H9 (cell line): ENCODE data around the gene UBE2L6. TPM values are rescaled to one million over a fixed set of nuclear protein-coding genes. Genes with fewer than 3 reads are reported as not detected.

Experiments used
- DNase-seq: peaks from one replicate; pipeline ENCODE4 v3.0.0-alpha.2; 2017
- H2AFZ ChIP-seq: one replicate; pipeline ENCODE4 v1.6.1; 2013; ENCODE audit warnings: mild to moderate bottlenecking, low read length, control low read depth, moderate library complexity
- H2AK5ac ChIP-seq: 2 replicates; pipeline ENCODE4 v1.6.1; 2013; ENCODE audit warnings: low read length, control low read depth, mixed read lengths; ENCODE audit not compliant: insufficient read length
- H2BK120ac ChIP-seq: one replicate; pipeline ENCODE4 v1.6.1; 2013; ENCODE audit warnings: low read depth, mild to moderate bottlenecking, low read length, control low read depth, inconsistent platforms; ENCODE audit not compliant: poor library complexity, severe bottlenecking
- H2BK12ac ChIP-seq: 2 replicates; pipeline ENCODE4 v1.6.1; 2013; ENCODE audit warnings: low read length, control low read depth, mixed read lengths, low read depth; ENCODE audit not compliant: insufficient read length
- H2BK15ac ChIP-seq: 2 replicates; pipeline ENCODE4 v1.6.1; 2013; ENCODE audit warnings: low read depth, low read length, control low read depth
- H2BK20ac ChIP-seq: one replicate; pipeline ENCODE4 v1.6.1; 2013; ENCODE audit warnings: low read depth, mild to moderate bottlenecking, low read length, control low read depth, inconsistent platforms; ENCODE audit not compliant: poor library complexity, severe bottlenecking
- H2BK5ac ChIP-seq: 2 replicates; pipeline ENCODE4 v1.6.1; 2013; ENCODE audit warnings: low read length, control low read depth, mixed read lengths; ENCODE audit not compliant: insufficient read length
- H3K14ac ChIP-seq: 2 replicates; pipeline ENCODE4 v1.6.1; 2013; ENCODE audit warnings: low read length, control low read depth; ENCODE audit not compliant: insufficient read depth
- H3K18ac ChIP-seq: 2 replicates; pipeline ENCODE4 v1.6.1; 2013; ENCODE audit warnings: low read depth, mild to moderate bottlenecking, mixed read lengths, low read length, control low read depth; ENCODE audit not compliant: insufficient read length
- H3K23ac ChIP-seq: 2 replicates; pipeline ENCODE4 v1.6.1; 2013; ENCODE audit warnings: low read length, control low read depth, mixed read lengths, low read depth; ENCODE audit not compliant: insufficient read length
- H3K23me2 ChIP-seq: 2 replicates; pipeline ENCODE4 v1.6.1; 2013; ENCODE audit warnings: low read depth, mild to moderate bottlenecking, mixed read lengths, low read length, control low read depth; ENCODE audit not compliant: insufficient read length, poor library complexity, severe bottlenecking
- H3K27ac ChIP-seq: 2 replicates; pipeline ENCODE4 v1.5.1; 2013; ENCODE audit warnings: low read length, control low read depth, mixed read lengths, low read depth; ENCODE audit not compliant: insufficient read length
- H3K27me3 ChIP-seq: 2 replicates; pipeline ENCODE4 v1.6.1; 2013; ENCODE audit warnings: low read length, control low read depth, inconsistent platforms; ENCODE audit not compliant: insufficient read depth
- H3K4ac ChIP-seq: 2 replicates; pipeline ENCODE4 v1.6.1; 2013; ENCODE audit warnings: low read depth, mild to moderate bottlenecking, control low read depth, inconsistent platforms, low read length, moderate library complexity
- H3K4me1 ChIP-seq: 2 replicates; pipeline ENCODE4 v1.6.1; 2013; ENCODE audit warnings: low read length, control low read depth, inconsistent platforms; ENCODE audit not compliant: insufficient read depth
- H3K4me2 ChIP-seq: 2 replicates; pipeline ENCODE4 v1.6.1; 2013; ENCODE audit warnings: low read length, control low read depth, mixed read lengths; ENCODE audit not compliant: insufficient read length, insufficient read depth
- H3K56ac ChIP-seq: 2 replicates; pipeline ENCODE4 v1.6.1; 2013; ENCODE audit warnings: low read depth, mild to moderate bottlenecking, mixed read lengths, low read length, control low read depth; ENCODE audit not compliant: insufficient read length
- H3K79me1 ChIP-seq: 2 replicates; pipeline ENCODE4 v1.6.1; 2013; ENCODE audit warnings: low read depth, mild to moderate bottlenecking, moderate library complexity, low read length, control low read depth, inconsistent platforms; ENCODE audit not compliant: insufficient read depth, poor library complexity, severe bottlenecking
- H3K79me2 ChIP-seq: 2 replicates; pipeline ENCODE4 v1.6.1; 2013; ENCODE audit warnings: low read length, control low read depth, inconsistent platforms; ENCODE audit not compliant: insufficient read depth
- H3K9ac ChIP-seq: 2 replicates; pipeline ENCODE4 v1.6.1; 2013; ENCODE audit warnings: low read length, control low read depth, mixed read lengths; ENCODE audit not compliant: insufficient read length; ENCODE audit errors: extremely low read depth
- H3K9me3 ChIP-seq: one replicate; pipeline ENCODE4 v1.6.1; 2013; ENCODE audit warnings: low read depth, low read length, inconsistent platforms; ENCODE audit not compliant: control insufficient read depth
- H3T11ph ChIP-seq: one replicate; pipeline ENCODE4 v1.6.1; 2013; ENCODE audit warnings: mild to moderate bottlenecking, low read length, control low read depth, inconsistent platforms
- H4K20me1 ChIP-seq: one replicate; pipeline ENCODE4 v1.6.1; 2013; ENCODE audit not compliant: control insufficient read depth, insufficient read length, insufficient read depth
- H4K5ac ChIP-seq: 2 replicates; pipeline ENCODE4 v1.6.1; 2013; ENCODE audit warnings: low read depth, mild to moderate bottlenecking, mixed read lengths, low read length, control low read depth; ENCODE audit not compliant: insufficient read length
- H4K8ac ChIP-seq: replicated peaks from 2 replicates; pipeline ENCODE4 v1.6.1; 2013; ENCODE audit warnings: low read length, control low read depth, mixed read lengths, low read depth; ENCODE audit not compliant: insufficient read length
- H4K91ac ChIP-seq: 2 replicates; pipeline ENCODE4 v1.6.1; 2013; ENCODE audit warnings: low read depth, mild to moderate bottlenecking, moderate library complexity, mixed read lengths, low read length, control low read depth; ENCODE audit not compliant: insufficient read length
- H3K27ac Mint-ChIP-seq, 3 experiments: 2 replicates in 2 of 3; 3 replicates in 1 of 3; pipeline ENCODE4 v1.8.0; 2020 to 2021; ENCODE audit warnings: mixed read lengths in 3 of 3, mild to moderate bottlenecking in 1 of 3, moderate library complexity in 1 of 3
- H3K27me3 Mint-ChIP-seq: 2 replicates; pipeline ENCODE4 v1.8.0; 2021; ENCODE audit warnings: low read depth, mild to moderate bottlenecking, moderate library complexity, mixed read lengths
- H3K36me3 Mint-ChIP-seq, 3 experiments: 2 replicates in 2 of 3; 3 replicates in 1 of 3; pipeline ENCODE4 v1.8.0; 2020 to 2021; ENCODE audit warnings: low read depth in 3 of 3, mixed read lengths in 3 of 3; ENCODE audit not compliant: insufficient read depth in 1 of 3
- H3K4me1 Mint-ChIP-seq, 2 experiments: 2 replicates each; pipeline ENCODE4 v1.8.0; 2020; ENCODE audit warnings: mixed read lengths in 2 of 2
- H3K4me3 Mint-ChIP-seq, 2 experiments: 2 replicates in 1 of 2; 3 replicates in 1 of 2; pipeline ENCODE4 v1.8.0; 2020 to 2021; ENCODE audit warnings: mild to moderate bottlenecking in 2 of 2, mixed read lengths in 2 of 2, moderate library complexity in 1 of 2
- H3K9me3 Mint-ChIP-seq, 2 experiments: 2 replicates in 1 of 2; 3 replicates in 1 of 2; pipeline ENCODE4 v1.8.0; 2020; ENCODE audit warnings: mild to moderate bottlenecking in 2 of 2, mixed read lengths in 2 of 2, moderate library complexity in 1 of 2
- CTCF ChIP-seq: fragments of 200-600 bp; sonication (generic); conservative IDR thresholded peaks from 3 replicates; pipeline ENCODE4 v1.8.0; 2021; ENCODE audit warnings: antibody characterized with exemption, mild to moderate bottlenecking
- WGBS: extraction: QIAGEN DNeasy Blood & Tissue Kit; methylation state at CpG from one replicate; pipeline ENCODE4 v1.1.7; 2013; ENCODE audit warnings: missing lambda C conversion rate, low lambda C conversion rate, mixed read lengths; ENCODE audit not compliant: insufficient read length; ENCODE audit errors: extremely low coverage; 5-methylcytosine and 5-hydroxymethylcytosine counted together
- total RNA-seq: library from RNA; stranded (reverse); gene quantifications from 2 replicates; pipeline ENCODE4 v1.2.1, GENCODE V29; 2021

Gene UBE2L6
- total RNA-seq, 1 experiment from 2014 or later = 38.9 TPM

DNA sequence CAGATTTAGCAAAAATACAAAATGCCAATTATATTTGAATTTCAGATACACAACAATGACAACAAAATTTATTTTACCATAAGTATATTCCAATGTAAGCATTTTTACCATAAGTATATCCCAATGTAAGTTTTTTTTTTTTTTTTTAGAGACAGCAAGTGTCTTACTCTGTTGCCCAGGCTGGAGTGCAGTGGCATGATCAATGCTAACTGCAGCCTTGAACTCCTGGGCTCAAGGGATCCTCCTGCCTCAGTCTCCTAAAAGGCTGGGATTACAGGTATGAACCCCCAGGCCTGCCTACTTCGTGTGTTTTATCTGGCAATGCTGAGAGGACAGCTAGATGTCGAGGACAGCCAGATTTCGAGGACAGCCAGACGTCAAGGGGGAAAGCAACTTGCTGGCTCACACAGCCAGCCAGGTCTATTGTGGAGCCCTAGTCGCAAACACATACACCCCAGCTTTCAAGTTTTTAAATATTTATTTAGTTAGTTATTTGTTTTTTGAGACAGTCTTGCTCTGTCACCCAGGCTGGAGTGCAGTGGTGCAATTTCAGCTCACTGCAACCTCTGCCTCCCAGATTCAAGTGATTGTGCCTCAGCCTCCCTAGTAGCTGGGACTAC is 28.9 kb upstream of the UBE2L6 start:
- no peak overlapping the region for H3K18ac ChIP-seq
- no peaks in the 10 kb centered on the region for H3K27me3 ChIP-seq
- H2AK5ac ChIP-seq = no peak overlapping the region
- H4K20me1 ChIP-seq = no peaks in the 10 kb centered on the region
- no peak overlapping the region for H4K91ac ChIP-seq
- H3K4me2 ChIP-seq = no peak overlapping the region
- Mint-ChIP-seq H3K27ac (no peak overlapping the region; a peak in 3 of 7 replicates), H3K9me3 (no peaks in the 10 kb centered on the region), H3K36me3 (peaks cover 9 to 15% (median 10%) of the 10 kb centered on the region in 3 experiments; a peak in 5 of 7 replicates), H3K4me3 (peak overlapping the region in 1 of 2 experiments; percentile 79; a peak in 3 of 5 replicates), H3K4me1 (peaks cover 24 to 59% of the 10 kb centered on the region in 2 experiments), H3K27me3 (no peaks in the 10 kb centered on the region)
- H3K4me1 ChIP-seq = peaks cover 4% of the 10 kb centered on the region; the same call in 1 of the 2 replicates
- no peak overlapping the region for H2BK12ac ChIP-seq
- no peak overlapping the region for H3K23ac ChIP-seq
- H4K5ac ChIP-seq = no peak overlapping the region
- H4K8ac ChIP-seq = no peak overlapping the region
- TF ChIP-seq CTCF = no peak
- DNase-seq = no peak
- H3K9ac ChIP-seq = no peak overlapping the region
- no peaks in the 10 kb centered on the region for H3K79me1 ChIP-seq
- no peak overlapping the region for H2BK120ac ChIP-seq
- no peak overlapping the region for H2BK20ac ChIP-seq
- H2BK5ac ChIP-seq = no peak overlapping the region
- no peak overlapping the region for H3K14ac ChIP-seq
- no CpG with 5 or more reads among the region's 5 CpGs for WGBS
- H3K27ac ChIP-seq = no peak overlapping the region
- H2AFZ ChIP-seq = no peak overlapping the region
- H3T11ph ChIP-seq = no peak overlapping the region
- H3K56ac ChIP-seq = no peak overlapping the region
- H3K23me2 ChIP-seq = peaks cover 8% of the 10 kb centered on the region
- no peaks in the 10 kb centered on the region for H3K9me3 ChIP-seq
- no peak overlapping the region for H3K4ac ChIP-seq
- H2BK15ac ChIP-seq = no peak overlapping the region
- H3K79me2 ChIP-seq = no peaks in the 10 kb centered on the region
